OCI-LY3 (cell line): ENCODE data around the gene VWA3B.

Experiments used
- EZH2phosphoT487 ChIP-seq: fragments of 200-600 bp; shearing (Covaris generic); IDR thresholded peaks from 2 replicates; pipeline ENCODE4 v1.6.1; 2018; ENCODE audit warnings: antibody characterized with exemption, mixed run types, low read depth
- TF ChIP-seq, protein P1 (sequence below): fragments of 200-600, 300-600 bp; sonication (generic); IDR thresholded peaks from 2 replicates; pipeline ENCODE4 v1.5.1; 2014; ENCODE audit warnings: antibody characterized with exemption, low read length, low read depth

DNA sequence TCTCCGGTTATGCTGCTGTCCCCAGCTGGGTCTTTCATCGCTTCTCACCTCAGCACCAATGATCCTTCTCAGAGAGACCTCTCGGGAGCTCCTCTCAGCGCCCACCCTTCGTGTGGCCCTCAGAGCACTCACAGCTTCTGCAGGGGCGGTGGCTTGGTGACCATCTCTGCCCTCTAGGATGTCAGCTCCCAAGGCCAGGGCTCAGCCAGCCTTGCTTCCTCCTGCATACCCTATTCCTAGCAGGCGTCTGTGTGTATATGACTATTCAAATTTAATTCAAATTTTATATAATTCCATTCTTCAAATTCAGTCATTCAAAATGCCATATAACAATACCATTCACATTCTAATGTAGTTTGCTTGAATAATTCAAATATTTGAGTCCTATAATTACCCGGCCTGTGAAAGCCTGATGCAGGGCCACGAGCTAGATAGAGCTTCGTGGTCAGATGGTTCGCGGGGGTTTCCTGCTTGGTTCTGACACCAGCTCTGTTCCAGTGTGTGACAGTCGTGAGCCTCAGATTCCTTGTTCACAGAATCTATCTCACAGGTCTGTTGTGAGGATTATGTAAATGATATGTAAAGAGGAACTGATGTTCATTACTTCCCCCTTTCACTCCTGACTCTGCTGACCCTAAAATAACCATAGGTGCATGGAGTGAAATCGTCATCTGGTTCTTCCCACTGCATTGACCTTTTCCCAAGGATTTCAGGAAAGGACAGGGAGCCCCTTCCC lies 165.2 kb downstream of the VWA3B start:
- TF ChIP-seq, protein P1, sequence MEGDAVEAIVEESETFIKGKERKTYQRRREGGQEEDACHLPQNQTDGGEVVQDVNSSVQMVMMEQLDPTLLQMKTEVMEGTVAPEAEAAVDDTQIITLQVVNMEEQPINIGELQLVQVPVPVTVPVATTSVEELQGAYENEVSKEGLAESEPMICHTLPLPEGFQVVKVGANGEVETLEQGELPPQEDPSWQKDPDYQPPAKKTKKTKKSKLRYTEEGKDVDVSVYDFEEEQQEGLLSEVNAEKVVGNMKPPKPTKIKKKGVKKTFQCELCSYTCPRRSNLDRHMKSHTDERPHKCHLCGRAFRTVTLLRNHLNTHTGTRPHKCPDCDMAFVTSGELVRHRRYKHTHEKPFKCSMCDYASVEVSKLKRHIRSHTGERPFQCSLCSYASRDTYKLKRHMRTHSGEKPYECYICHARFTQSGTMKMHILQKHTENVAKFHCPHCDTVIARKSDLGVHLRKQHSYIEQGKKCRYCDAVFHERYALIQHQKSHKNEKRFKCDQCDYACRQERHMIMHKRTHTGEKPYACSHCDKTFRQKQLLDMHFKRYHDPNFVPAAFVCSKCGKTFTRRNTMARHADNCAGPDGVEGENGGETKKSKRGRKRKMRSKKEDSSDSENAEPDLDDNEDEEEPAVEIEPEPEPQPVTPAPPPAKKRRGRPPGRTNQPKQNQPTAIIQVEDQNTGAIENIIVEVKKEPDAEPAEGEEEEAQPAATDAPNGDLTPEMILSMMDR, result no peak
- TF ChIP-seq EZH2phosphoT487, result no peak
